GM10266 (cell line): Measurements from ENCODE around the gene PCSK6.

Source experiments
- DNase-seq: peaks from one replicate; pipeline ENCODE4 v3.0.0; 2012; ENCODE audit errors: extremely low spot score
- CTCF ChIP-seq: IDR thresholded peaks from 2 replicates; pipeline ENCODE4 v1.5.1; 2012; ENCODE audit warnings: mild to moderate bottlenecking, low read depth; ENCODE audit not compliant: control insufficient read depth, insufficient read depth; ENCODE audit errors: missing control alignments

PCSK6 gene

GRCh38 chr15:101474983-101475382 is 14.5 kb downstream of the PCSK6 start:
- no peak for DNase-seq
- TF ChIP-seq CTCF: no peak

- DNase-seq: no peak
- no peak for TF ChIP-seq CTCF
Measured at GRCh38 chr15:101474233-101474632, 15.3 kb downstream of the PCSK6 start.

GRCh38 chr15:101472033-101472432 is 17.5 kb downstream of the PCSK6 start:
- TF ChIP-seq CTCF: no peak
- no peak for DNase-seq

- TF ChIP-seq CTCF: no peak
- DNase-seq: no peak
Measured at GRCh38 chr15:101470548-101471239, 18.8 kb downstream of the PCSK6 start.

- TF ChIP-seq CTCF: no peak
- no peak for DNase-seq
Measured at GRCh38 chr15:101469520-101470288, 19.8 kb downstream of the PCSK6 start.

GRCh38 chr15:101466188-101466587 is 23.3 kb downstream of the PCSK6 start:
- no peak for TF ChIP-seq CTCF

More at GRCh38 chr15:101466188-101466587, 23.3 kb downstream of the PCSK6 start:
- DNase-seq: no peak
